Measurements from ENCODE around the gene TNS1. TPM values are rescaled to one million over a fixed set of nuclear protein-coding genes. Genes with fewer than 3 reads are reported as not detected.

TNS1 gene
- total RNA-seq, 1 donor from 2014 or later, result 206 TPM

DNA sequence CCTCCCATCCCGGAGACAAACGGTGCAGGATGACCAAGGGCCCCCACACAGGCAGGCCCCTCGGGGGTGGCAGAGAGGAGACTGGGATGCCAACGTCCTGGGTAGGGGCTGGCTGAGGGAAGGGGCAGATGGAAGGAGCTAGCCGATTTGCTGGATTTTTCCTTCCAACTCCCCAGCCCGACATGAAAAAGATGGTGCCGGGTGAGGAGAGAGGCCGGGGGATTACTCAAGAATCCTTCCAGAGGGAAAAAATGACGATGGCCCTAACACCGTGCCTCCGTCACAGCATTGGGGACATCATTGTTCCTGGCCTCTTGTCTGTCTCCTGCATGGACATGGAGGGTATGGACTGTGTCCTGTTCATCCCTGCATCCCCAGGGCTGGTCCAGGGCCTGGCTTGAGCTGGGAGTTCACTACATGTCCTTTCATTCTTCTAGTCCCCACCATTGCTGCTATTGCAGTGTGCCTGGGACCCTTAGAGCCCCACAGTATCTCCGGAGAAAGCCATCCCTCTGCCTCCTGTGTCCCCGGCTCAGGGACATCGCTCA, 217.7 kb downstream of the TNS1 start:
- DNase-seq (ENCODE audit: low read depth), result no peak

GRCh38 chr2:217783243-217783642, 219.6 kb downstream of the TNS1 start:
- DNase-seq (ENCODE audit: low read depth), result no peak

- DNase-seq (ENCODE audit: low read depth), result no peak
These were observed 224.9 kb downstream of the TNS1 start for GRCh38 chr2:217777906-217778305.

GRCh38 chr2:217776631-217777030, 226.2 kb downstream of the TNS1 start:
- DNase-seq (ENCODE audit: low read depth), result no peak

DNA sequence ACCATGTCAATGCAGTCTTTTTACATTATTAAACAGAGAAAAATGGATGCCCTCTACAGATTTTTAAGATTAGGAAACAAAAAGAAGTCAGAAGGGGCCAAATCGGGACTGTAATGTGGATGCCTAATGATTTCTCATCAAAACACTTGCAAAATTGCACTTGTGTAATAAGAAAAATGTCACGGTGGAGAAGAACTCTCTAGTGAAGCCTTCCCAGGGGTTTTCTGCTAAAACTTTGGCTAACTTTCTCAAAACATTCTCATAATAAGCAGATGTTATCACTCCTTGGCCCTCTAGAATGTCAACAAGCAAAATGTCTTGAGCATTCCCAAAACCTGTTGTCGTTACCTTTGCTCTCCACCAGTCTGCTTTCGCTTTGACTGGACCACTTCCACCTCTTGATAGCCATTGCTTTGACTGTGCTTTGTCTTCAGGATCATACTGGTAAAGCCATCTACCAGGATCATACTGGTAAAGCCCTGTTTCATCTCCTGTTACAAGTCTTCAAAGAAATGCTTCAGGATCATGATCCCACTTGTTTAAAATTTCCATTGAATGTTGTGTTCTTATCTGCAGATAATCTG, 226.8 kb downstream of the TNS1 start:
- no peak for DNase-seq (ENCODE audit: low read depth)

- DNase-seq (ENCODE audit: low read depth), result no peak
These were observed 228.6 kb downstream of the TNS1 start for GRCh38 chr2:217774232-217774631.

- no peak for DNase-seq (ENCODE audit: low read depth)
These were observed 229.3 kb downstream of the TNS1 start for GRCh38 chr2:217773539-217773938.

DNA sequence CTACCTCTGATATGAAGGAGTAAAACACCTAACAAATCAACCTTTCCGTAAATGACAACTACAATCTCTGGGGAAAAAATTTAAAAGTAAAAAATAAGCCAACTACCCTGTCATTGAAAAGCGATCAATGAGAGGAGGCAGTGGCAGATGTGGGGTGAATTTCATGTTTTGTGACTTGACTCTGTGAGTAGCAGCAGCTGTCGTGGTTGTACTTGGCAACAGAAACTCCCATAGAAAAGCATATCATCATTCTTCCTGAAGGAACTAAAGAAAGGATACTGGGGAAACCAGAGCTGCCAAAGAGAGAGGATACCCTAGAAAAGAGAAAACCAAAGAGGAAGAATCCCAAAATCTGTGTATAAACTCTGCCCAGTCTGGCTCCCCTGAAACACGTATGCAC, 236.4 kb downstream of the TNS1 start:
- DNase-seq (ENCODE audit: low read depth), result no peak

DNA sequence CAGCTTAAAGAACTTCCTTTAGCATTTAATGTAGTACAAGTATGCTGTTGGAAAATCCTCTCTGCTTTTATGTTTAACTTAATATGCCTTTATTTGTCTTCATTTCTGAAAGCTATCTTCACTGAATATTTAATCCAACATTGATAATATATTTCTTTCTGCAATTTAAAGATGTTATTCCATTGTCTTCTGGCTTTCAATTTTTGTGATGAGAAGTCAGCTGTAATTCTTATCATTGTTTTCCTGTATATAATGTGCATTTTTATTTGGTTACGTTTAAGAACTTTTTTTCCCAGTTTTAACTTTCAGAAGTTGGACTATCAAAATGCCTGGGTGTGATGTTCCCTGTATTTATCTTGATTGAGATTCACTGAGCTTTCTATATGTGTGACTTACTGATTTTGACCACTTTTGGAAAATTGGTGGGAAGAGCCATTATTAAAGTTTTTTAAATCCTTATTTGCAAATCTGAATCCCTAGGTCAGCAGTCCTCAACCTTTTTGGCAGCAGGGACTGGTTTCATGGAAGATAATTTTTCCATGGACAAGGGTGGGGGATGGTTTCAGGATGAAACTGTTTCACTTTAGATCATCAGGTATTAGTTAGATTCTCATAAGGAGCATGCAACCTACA, 241.0 kb downstream of the TNS1 start:
- no peak for DNase-seq (ENCODE audit: low read depth)

DNA sequence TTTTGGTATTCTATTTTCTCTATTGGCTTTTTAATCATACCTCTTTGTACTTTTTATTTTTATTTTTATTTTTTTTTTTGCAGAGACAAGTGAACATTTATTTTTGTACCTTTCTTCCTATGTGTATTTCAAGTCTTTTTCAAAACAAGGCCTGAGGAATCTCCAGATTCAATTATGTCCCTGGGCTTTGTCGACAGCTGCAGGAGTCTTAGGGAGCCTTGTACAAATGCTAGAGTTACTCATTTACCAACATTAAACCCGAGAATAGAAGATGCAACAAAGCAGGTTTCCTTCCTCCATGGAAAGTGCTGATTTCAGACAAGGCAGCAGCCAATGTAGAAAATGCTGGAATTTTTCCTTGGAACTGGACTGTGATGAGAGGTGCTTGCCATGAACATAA, 242.8 kb downstream of the TNS1 start:
- peak; percentile 13 for DNase-seq (ENCODE audit: low read depth)

- DNase-seq (ENCODE audit: low read depth), result no peak
These were observed 245.7 kb downstream of the TNS1 start for GRCh38 chr2:217757108-217757463.

GRCh38 chr2:217756375-217757107, 246.3 kb downstream of the TNS1 start:
- no peak for DNase-seq (ENCODE audit: low read depth)

GRCh38 chr2:217755027-217755745, 247.6 kb downstream of the TNS1 start:
- no peak for DNase-seq (ENCODE audit: low read depth)

DNA sequence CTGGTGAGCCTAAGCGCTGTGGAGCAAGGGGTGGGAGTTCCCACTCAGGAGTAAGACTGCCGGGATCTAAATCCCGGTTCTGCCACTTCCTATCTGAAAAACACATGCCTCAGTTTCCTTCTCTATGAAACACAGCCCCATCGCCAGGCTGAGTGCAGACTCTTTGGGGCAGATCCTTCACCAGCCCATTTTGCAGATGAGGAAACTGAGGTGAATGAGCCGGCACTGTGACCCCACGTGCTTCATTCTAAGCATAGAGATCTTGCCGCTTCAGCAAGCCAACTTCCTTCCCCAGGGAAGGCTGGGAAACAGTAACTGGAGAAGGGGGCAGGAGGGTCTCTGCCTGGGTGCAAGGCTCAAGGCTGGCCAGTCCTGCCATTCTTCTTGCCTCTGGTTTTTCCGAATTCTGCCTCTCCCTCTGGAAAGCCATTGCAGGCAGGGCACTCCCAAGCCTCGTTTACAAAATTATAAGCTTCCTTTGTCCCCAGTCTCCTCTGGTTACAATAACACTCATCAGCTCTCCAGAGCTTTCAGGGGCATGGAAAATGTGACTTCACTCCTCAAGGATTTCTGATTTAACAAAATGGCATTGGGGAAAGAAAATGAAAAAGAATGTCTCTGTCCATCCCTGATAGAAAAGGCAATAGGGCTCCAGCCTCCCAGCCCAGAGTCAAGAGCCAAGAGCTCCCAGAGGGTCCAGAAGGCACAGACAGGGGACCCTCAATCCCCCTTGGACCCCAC, 249.2 kb downstream of the TNS1 start:
- no peak for DNase-seq (ENCODE audit: low read depth)

DNA sequence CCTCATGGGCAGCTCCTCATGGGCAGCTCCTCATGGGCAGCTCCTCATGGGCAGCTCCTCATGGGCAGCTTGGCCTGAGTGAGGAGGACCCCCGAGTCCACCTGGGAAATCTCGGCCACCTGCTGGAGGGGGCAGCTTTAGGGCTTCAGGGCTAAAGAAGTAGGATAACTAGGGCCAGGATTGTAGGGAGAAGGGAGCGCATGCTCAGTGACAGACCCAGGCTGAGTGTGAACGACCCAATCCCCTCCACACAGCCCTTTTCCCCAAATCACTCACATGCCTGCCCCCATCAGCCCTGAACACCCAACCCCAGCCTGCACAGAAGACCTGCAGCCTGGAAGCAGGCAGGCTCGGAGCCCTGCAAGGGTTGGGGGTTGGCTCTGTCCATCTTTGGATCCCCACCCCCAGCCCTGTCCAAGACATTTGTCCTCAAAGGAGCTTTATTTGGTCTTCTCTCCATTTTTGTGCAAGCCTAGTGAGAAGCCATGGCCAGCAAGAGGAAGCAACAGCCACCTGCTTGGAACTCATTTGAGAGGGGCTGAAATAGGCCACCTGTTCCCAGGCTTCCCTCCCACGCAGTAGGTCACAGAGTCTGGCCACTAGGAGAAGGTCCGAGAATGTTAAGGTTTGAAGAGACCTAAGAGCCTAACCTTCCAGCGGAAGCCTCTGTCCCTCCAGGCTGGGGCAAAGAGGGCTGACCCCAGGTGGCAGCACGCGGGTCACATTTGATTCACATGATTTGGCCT, 249.9 kb downstream of the TNS1 start:
- no peak for DNase-seq (ENCODE audit: low read depth)

DNA sequence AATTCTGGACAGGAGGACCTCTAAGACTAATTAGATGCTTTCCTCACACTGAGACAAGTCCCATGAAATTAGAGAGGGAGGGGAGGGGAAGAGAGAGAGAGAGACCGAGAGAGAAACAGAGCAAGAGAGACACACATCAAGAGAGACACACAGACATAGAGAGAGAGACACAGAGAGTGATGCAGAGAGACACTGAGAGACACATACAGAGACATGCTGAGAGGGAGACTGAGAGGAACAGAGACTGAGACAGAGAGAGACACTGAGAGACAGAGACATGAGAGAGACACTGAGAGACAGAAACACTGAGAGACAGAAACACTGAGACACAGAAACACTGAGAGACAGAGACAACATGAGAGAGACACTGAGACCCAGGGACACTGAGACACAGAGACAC, 250.8 kb downstream of the TNS1 start:
- no peak for DNase-seq (ENCODE audit: low read depth)

- no peak for DNase-seq (ENCODE audit: low read depth)
These were observed 251.6 kb downstream of the TNS1 start for GRCh38 chr2:217751192-217751591.
